Activated T-helper 1 cell treated with anti-CD3 and anti-CD28 coated beads, Interleukin-2, amount 50 U/mL, for 16 hours (primary cell): ENCODE data around the gene NCK1.
"Not testable (repeated sequence)": the region's sequence is repeated elsewhere in the genome, so short reads cannot be mapped to it uniquely, and the experiment has no call there.

Experiments used
- DNase-seq, 2 donors: peaks; one replicate each; pipeline ENCODE4 v3.0.0-alpha.2; 2020; ENCODE audit warnings: low read depth in 1 of 2, low spot score in 1 of 2

The NCK1 gene

GRCh38 chr3:136946978-136947377 is 85.0 kb downstream of the NCK1 start:
- DNase-seq: no peak

- no peak for DNase-seq
These were observed 85.5 kb downstream of the NCK1 start for GRCh38 chr3:136947477-136947876.

GRCh38 chr3:136949146-136949545 is 87.1 kb downstream of the NCK1 start:
- DNase-seq: no peak

GRCh38 chr3:136949708-136950107 is 87.7 kb downstream of the NCK1 start:
- DNase-seq: no peak

- DNase-seq: no peak
These were observed 88.6 kb downstream of the NCK1 start for GRCh38 chr3:136950623-136951022.

- DNase-seq: no peak
These were observed 90.3 kb downstream of the NCK1 start for GRCh38 chr3:136952292-136952691.

- no peak for DNase-seq
These were observed 92.2 kb downstream of the NCK1 start for GRCh38 chr3:136954251-136954650.

GRCh38 chr3:136954980-136955780 is 93.2 kb downstream of the NCK1 start:
- DNase-seq: no peak

GRCh38 chr3:136955813-136956212 is 93.8 kb downstream of the NCK1 start:
- DNase-seq: no peak

GRCh38 chr3:136956971-136957370 is 95.0 kb downstream of the NCK1 start:
- no peak for DNase-seq

- DNase-seq: no peak
These were observed 95.8 kb downstream of the NCK1 start, which contains the start of gene IL20RB for GRCh38 chr3:136957751-136958288. IL20RB (plus strand) TSS chr3:136957983; CDS start chr3:136958114, 131 bp downstream.

GRCh38 chr3:136958939-136959338 is 96.9 kb downstream of the NCK1 start:
- DNase-seq: no peak

GRCh38 chr3:136959599-136959998 is 97.6 kb downstream of the NCK1 start:
- no peak for DNase-seq

GRCh38 chr3:136960838-136961836 is 99.1 kb downstream of the NCK1 start:
- DNase-seq: no peak

GRCh38 chr3:136962927-136963326 is 100.9 kb downstream of the NCK1 start:
- no peak for DNase-seq

- DNase-seq: not testable (repeated sequence)
These were observed 107.5 kb downstream of the NCK1 start for GRCh38 chr3:136969539-136969938.

- no peak for DNase-seq
These were observed 111.3 kb downstream of the NCK1 start for GRCh38 chr3:136973352-136973751.

GRCh38 chr3:136974670-136975069 is 112.7 kb downstream of the NCK1 start:
- no peak for DNase-seq

- no peak for DNase-seq
These were observed 117.2 kb downstream of the NCK1 start for GRCh38 chr3:136979204-136979603.

- no peak for DNase-seq
These were observed 117.7 kb downstream of the NCK1 start for GRCh38 chr3:136979684-136980083.

- DNase-seq: no peak
These were observed 120.0 kb downstream of the NCK1 start for GRCh38 chr3:136982033-136982432.
